SH-SY5Y (cell line): Measurements from ENCODE around the gene FCRLB.

ENCODE experiments used
- GATA2 ChIP-seq: IDR thresholded peaks from 2 replicates; pipeline ENCODE4 v1.6.1; 2011; ENCODE audit warnings: mild to moderate bottlenecking, low read depth, low read length
- GATA3 ChIP-seq: IDR thresholded peaks from 2 replicates; pipeline ENCODE4 v1.6.1; 2011; ENCODE audit warnings: low read depth, mild to moderate bottlenecking, low read length, moderate library complexity

Gene FCRLB

DNA sequence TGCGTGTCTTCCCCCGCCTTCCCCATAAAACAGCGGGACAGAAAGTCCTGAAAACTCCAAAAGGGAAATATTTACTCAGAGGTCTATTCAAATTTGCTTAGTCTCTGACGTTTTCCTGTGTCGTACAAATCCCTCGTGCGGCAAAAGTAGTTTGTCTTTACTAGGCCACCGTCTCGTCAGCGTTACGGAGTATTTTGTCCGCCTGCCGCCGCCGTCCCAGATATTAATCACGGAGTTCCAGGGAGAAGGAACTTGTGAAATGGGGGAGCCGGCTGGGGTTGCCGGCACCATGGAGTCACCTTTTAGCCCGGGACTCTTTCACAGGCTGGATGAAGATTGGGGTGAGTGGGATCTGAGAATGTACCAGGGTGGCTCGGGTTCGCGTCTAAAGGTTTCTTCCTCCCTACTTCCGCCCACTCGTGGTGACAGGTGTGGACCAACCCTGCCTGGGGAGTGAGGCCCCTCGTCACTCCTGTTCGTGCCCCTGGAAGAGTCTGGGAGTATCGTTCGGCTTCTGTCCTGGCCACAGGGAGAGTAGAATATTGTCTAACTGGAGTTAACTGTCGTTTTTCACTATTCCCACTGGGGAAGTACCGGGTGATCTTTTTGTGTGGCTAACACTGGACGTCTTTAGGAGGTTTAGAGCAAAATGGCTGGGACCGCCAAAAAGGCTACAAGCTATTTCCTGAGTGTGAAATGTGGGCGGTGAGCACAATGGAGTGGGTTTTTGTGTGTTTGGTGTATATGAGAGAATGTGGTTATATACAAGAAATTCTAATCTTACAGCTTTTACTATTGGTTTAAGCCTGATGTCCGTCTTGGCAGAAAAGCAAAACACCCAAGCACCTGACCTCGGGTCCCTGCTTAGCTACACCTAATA lies 45.0 kb downstream of the FCRLB start, which contains the start of gene ATF6:
Gene ATF6, plus strand, starts transcription at position 219 of the 880 bp plus-strand sequence. Its CDS starts 41 bp downstream, at position 260.
- TF ChIP-seq GATA3 = peak; percentile 21; the same call in 1 of the 2 replicates
- peak; percentile 96 for TF ChIP-seq GATA2

DNA sequence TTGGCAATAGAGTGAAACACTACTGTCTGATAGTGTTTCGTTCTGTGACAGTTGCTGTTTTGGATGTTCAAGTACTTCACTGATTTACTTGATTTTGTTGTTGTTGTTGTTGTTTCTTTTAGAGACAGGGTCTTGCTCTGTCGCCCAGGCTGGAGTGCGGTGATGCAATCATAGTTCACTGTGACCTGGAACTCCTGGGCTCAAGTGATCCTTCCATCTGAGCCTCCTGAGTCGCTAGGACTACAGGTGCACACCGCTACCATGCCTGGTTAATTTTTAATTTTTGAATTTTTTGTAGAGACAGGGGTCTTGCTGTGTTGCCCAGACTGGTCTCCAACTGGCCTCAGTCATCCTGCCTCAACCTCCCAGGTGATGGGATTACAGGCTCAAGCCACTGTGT lies 47.1 kb downstream of the FCRLB start:
- TF ChIP-seq GATA2 (no peak), GATA3 (no peak)

DNA sequence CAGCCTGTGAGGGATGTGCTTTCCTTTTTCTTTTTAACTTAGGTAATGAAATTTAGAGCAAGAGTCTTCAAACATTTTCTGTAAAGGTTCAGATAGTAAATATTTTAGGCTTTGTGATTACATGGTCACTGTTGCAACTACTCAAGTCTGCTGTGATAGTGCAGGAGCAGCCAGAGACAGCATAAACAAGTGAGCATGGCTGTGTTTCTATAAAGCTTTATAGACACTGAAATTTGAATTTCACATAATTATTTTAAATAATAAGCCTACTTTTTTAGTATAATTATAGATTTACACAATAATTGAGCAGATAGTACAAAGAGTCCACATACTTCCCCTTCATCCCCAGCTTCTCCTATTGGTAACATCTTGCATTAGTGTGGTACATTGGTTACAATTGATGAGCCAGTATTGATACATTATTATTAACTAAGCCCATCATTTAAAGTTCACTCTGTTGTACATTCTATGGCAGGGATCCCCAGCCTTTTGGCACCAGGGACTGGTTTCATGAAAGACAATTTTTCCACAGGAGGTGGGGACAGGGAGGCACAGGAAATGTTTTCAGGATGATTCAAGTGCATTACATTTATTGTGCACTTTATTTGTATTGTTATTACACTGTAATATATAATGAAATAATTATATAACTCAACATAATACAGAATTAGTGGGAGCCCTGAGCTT lies 47.8 kb downstream of the FCRLB start:
- no peak for TF ChIP-seq GATA3
- no peak for TF ChIP-seq GATA2

DNA sequence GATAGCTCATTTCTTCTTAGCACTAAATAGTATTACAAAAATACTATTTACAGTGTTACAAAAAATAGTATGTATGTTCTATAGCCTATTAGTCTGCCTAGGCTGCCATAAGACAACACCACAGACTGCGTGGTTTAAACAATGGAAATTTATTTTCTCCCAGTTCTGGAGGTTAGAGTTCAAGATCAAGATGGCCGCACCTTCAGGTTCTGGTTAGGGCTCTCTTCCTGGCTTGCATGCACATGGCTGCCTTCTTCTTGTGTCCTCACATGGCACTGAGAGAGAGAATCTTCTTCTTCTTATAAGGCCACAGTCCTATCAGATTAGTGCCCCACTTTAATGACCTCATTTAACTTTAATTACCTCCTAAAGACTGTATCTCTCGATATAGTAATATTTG lies 48.9 kb downstream of the FCRLB start:
- TF ChIP-seq GATA3 (no peak), GATA2 (no peak)

DNA sequence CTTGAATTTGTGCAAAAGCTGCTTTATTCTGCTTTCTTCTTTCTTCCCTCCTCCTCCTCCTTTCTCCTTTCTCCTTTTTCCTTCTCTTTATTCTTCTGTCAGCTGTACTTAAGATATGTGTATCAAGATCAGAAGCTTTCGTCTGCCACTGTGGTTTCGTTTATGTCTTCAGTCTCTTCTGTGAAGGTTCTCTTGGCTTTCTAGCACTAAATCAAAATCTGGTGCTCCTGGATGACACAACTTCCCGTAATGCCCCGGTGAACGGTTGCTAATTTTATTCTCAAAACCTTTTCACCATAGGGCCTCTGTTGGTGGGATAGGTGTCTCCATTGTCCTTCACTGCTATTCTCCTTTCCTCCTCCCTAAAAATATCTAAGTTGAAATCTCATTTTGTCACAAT lies 49.8 kb downstream of the FCRLB start:
- TF ChIP-seq GATA3 (no peak), GATA2 (no peak)

DNA sequence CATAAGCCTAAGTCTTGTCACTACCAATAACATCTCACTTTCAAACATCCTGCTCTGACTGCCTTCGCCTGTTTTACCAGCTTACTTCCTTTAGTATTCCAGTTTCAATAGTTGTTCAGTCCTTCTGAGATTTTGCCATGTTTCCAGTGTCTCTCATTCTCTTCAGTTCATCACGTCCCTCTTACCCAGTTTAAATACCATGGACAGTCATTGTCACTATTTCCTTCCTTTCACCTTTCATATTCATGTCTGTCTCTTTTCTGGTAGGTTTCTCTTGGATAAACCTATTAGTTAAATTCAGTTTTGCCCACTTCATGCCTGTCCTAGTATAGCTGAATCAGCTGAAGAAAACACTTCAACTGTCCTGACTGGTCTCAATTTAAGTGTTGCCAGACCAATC lies 50.6 kb downstream of the FCRLB start:
- TF ChIP-seq GATA2 = no peak
- TF ChIP-seq GATA3 = no peak

DNA sequence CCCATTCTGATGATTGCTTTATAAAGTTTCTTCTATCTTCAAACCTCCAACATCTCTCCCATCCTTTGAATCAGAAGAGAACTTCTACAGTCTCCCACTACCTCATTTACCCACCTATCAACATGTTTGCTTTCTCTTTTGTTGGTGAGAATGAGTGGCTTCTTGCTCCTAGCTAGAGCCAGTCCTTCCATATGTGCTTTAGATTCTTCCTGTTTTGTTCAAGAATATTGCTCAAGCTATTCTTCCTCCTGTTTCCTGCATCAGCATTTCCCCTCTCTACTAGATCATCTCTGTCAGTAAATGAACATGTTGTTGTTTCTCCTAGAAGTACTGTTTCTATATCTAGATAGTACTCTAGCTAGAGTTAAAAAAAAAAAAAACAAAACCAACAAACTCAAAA lies 51.1 kb downstream of the FCRLB start:
- TF ChIP-seq GATA2 = no peak
- no peak for TF ChIP-seq GATA3

DNA sequence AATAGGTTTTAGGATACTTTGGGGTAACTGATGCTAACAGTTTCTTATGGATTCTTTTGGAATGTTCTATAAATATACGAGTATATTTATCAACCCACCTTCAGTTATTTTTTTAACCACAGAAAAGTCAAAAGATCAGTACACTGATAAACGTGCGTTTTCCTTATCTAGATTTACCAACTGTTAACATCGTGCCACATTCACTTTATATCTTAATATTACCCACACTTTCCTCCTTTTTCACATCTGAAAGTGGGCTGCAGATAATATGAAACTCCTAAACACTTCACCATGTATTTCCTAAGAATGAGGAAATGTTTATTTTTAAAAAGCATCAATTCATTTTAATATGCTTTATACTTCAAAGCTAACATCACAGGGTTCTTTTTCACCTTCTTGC lies 52.4 kb downstream of the FCRLB start:
- TF ChIP-seq GATA3 (no peak), GATA2 (no peak)

DNA sequence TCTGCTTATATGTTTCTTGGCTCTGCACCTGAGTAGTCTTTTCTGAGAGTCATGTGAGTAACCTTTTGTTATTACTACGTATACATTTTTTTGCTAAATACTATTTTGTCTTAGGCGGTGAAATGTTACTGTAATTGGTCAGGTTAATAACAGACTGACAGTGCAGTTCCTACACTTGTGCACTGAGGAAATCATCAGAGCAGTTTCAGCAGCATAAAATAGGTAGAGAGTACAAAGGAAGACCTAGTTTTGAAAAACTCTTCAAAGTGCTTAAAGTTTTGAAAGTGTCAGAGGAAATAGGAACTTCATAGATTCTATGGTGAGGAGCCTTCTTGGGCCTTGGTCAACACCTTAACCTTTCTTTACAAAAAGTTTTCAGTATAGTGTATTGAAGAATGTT lies 55.9 kb downstream of the FCRLB start:
- TF ChIP-seq GATA3 = no peak
- TF ChIP-seq GATA2 = no peak
